ENCODE measurements around the gene B3GLCT.

The B3GLCT gene

DNA sequence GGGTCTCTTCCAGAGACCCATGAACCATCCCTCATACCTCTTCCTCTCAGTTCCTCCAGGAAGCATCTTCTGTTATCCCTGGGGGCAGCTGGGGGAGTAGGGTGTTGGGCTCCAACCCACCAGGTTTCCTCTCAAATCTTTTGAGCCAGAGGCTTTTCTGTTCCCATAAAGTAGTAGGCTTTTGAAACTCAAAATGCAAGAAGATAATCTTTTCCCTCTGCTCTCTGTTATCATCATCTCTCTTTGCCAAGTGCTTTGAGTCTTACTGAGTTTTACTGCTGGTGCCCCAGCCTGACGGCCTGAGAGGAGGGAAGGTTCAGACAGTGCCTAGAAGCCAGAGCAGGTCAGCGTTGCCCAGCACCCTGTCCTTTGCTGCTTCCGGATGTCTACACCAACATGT lies 157.2 kb downstream of the B3GLCT start:
- no peak for DNase-seq

DNA sequence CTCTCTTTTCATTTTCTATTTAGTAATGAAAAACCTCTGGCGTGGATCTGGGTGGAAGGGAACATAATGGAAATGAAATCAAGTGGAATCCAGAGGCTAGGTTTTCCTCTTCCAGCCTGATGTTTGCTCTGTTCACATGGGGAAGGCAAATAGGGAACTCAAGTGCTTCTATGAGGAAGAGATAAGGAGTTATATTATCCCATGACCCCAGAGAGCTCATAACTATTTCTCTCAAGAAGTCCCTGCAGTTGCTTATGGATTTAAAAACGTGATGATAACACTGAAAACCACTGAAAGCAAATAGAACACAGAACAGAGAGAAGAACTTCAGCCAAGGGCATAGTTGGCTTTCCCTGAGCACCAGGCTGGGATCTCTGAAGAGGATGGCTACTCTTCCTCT lies 157.8 kb downstream of the B3GLCT start:
- no peak for DNase-seq

DNA sequence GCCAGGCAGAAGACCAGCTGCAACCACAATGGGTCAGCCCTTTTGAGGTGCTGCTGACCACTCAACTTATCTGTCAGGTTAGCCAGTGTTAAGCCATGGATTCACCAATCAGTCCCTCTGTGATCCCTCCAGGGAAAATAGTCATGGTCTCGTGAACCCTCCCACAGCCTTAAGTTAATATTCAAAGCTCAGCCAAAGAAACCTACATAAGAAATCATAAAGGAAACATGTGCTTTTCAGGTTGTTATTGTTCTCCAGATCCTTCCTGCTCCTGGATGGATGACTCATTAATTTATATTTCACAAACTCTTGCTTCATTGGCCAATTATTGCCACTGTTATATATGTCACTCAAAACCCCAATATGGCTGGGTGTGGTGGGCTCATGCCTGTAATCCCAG lies 161.9 kb downstream of the B3GLCT start:
- no peak for DNase-seq

DNA sequence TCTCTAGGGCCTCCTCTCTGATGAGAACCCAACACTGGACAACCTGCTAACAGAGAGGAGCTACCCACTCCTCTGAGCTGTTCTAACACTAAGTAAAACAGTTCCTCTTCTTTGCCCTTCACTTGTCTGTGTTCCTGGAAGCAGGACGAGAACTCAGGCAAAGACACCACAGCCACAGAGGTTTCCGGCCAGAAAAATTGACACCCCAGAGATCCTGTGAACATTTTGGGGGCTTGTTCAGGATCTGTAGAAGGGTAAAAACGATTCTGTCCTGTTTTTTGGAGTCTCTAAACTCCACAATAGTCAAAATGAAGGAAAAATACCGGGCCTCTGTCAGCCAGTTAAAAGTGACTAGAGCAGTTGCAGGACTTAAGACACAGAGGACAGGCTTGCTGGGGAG lies 165.9 kb downstream of the B3GLCT start:
- no peak for DNase-seq

DNA sequence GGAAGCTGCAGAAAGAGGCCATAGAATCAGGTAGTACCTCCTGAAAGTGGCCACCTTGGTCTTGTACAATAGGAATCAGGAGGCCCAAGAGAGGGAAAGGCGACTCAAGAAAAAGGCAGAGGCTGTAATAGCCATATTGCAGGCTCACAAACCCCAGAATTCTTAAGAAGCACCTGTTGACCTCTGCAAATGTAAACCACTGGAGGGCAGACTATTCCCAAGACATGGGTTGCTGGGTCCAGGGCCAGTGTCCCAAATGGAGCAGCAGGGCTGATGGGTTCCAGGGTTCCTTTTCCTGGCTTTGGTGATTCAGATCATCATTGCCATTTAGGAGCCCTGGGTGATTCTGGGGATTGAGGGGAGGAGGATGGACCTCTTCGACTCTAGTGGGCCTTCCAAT lies 167.6 kb downstream of the B3GLCT start:
- DNase-seq, result no peak

DNA sequence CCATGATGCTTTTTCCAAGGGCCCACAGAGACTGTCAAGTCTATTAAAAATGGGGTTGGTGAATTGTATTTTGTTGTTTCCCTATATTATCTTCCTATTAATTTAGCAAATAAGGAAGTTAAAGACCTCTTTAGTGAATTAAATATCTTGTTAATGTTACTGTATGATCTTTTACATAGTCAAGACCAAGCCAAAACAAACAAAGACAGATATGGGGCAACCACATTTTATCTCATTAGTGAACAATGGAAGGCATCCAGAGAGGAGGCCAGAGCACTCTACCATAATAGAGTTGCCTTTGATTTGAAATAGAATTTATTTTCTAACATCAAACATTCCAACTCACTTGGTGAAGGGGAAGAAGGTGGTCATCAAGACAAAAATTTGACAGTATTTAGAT lies 169.4 kb downstream of the B3GLCT start:
- DNase-seq, result no peak

DNA sequence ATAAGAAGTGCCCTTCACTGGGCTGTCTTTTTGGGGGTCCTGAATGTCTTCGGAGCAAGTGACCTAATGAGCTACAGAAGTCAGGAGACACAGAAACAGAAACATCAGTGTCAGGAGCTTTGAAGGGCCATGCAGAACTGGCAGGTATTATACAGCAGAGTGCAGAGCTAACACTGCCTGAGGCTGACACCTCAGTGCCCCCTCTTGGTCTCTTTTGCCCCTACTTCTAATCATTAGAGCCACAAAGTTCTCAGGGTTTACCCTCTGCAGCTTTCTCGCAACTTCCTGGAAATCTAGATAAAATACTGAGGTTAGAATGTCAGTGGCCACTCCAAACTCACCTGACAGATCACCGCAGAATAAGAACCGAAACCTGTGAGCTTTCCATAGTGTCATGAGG lies 172.7 kb downstream of the B3GLCT start:
- no peak for DNase-seq

DNA sequence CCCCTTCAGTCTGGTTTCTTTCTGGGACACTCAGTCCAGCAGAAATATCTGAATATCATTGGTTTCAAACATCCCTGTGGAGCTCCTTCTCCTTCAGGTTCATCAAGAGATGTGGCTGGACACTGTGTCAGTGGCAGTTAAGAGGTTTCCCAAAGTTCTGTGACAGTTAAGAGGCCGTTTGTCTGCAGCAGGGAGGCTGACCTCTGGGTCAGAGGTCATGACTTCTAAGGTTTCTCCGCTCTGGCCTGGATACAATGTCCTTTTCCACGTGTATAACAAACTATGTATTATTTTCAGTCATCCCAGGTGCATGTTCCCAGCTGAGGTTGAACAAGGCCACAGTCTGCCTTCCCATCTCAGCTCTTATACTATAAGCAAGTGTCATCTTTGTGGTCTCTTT lies 174.9 kb downstream of the B3GLCT start:
- no peak for DNase-seq

DNA sequence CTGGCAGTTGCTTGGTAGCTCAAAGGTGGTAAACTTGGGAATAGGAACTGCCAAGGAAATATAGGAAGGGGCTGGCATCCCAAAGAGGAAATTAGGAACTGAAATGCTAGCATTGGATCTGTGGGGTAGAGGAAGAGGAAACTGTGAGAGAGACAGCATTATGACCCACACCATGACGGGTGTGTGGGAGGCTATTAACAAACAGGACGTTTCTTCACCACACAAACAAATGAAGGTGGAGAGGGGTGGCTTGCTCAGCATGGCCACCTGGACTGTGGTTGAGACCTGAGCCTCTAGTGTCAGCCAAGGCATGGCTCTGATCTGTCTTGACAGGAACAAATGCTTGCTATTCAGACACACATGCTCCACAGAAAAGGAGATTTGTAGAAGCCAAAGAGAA lies 178.2 kb downstream of the B3GLCT start:
- DNase-seq, result no peak

DNA sequence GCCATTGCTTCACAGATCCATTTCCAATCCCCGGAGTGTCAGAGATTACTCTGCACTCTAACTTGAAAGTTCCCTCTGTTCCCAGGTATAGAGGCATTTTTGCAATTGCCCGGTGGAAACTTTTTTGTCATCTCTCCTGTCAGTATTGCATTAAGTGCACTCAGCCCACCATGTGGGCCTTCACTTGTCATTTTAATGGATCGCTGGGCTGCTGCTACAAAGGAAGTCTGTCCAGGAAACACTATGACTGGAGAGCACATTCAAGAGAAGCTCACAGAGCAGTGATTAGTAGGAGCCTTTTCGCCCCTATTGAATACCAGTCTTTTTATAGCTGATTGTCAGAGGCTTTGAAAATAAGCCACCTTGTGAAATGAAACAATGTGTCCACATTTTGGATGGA lies 180.9 kb downstream of the B3GLCT start:
- DNase-seq, result no peak

All from activated CD4-positive, alpha-beta T cell treated with anti-CD3 and anti-CD28 coated beads, Interleukin-2, Interleukin-6, amounts not matched to agents 100 ng/mL and 50 ng/mL, durations not matched to agents 16 hours and 8 hours (primary cell).